CD4-positive, alpha-beta T cell (primary cell): ENCODE data around the gene NOBOX. TPM values are rescaled to one million over a fixed set of nuclear protein-coding genes. Genes with fewer than 3 reads are reported as not detected.
"Not testable (repeated sequence)": the region's sequence is repeated elsewhere in the genome, so short reads cannot be mapped to it uniquely, and the experiment has no call there.

Experiments
- ATAC-seq: fragments of 200-7000 bp; cut with Tn5 transposase; one replicate; pipeline ENCODE4 v1.10.0; 2022; ENCODE audit warnings: mild to moderate bottlenecking; ENCODE audit not compliant: poor library complexity
- CTCF ChIA-PET: fragments of 350-600 bp; sonication (Branson Sonifier 250); formaldehyde crosslinking; loops from one replicate; lab custom pipeline; 2021; ENCODE audit warnings: antibody characterized with exemption, inconsistent platforms; lab: Charles Lee
- POLR2A ChIA-PET: fragments of 350-600 bp; sonication (Branson Sonifier 250); formaldehyde crosslinking; loops from one replicate; lab custom pipeline; 2021; ENCODE audit warnings: antibody characterized with exemption, inconsistent platforms; lab: Charles Lee
- DNase-seq, 14 experiments: peaks; one replicate each; pipeline ENCODE4 v3.0.0-alpha.2; 2013 to 2020; ENCODE audit warnings: mixed read lengths in 2 of 14
- H3K27ac ChIP-seq, 2 donors: one replicate each; pipeline versions ENCODE4 v1.5.1 to v1.7.0; 2013; ENCODE audit warnings: low read length in 2 of 2, low read depth in 1 of 2, mild to moderate bottlenecking in 1 of 2
- H3K27me3 ChIP-seq, 2 experiments: 1 replicate in 1 of 2; 2 replicates in 1 of 2; pipeline versions ENCODE4 v1.6.1 to v1.7.0; 2013; ENCODE audit warnings: low read length in 2 of 2, control low read depth in 1 of 2, mild to moderate bottlenecking in 1 of 2, moderate library complexity in 1 of 2; ENCODE audit not compliant: insufficient read depth in 2 of 2, control insufficient read depth in 1 of 2
- H3K36me3 ChIP-seq: one replicate; pipeline ENCODE4 v1.6.1; 2013; ENCODE audit warnings: low read length, control low read depth; ENCODE audit not compliant: insufficient read depth
- H3K4me1 ChIP-seq: one replicate; pipeline ENCODE4 v1.6.1; 2013; ENCODE audit warnings: low read length, control low read depth; ENCODE audit not compliant: insufficient read depth
- H3K4me3 ChIP-seq: one replicate; pipeline ENCODE4 v1.5.1; 2013; ENCODE audit warnings: mild to moderate bottlenecking, low read length, moderate library complexity
- H3K9me3 ChIP-seq, 2 experiments: 1 replicate in 1 of 2; 2 replicates in 1 of 2; pipeline versions ENCODE4 v1.6.1 to v1.7.0; 2013; ENCODE audit warnings: low read length in 2 of 2, mild to moderate bottlenecking in 2 of 2, control low read depth in 1 of 2, moderate library complexity in 1 of 2; ENCODE audit not compliant: control insufficient read depth in 1 of 2, insufficient read depth in 1 of 2
- H3K27ac Mint-ChIP-seq: one replicate; pipeline ENCODE4 v1.8.0; 2020; ENCODE audit warnings: mixed read lengths
- H3K27me3 Mint-ChIP-seq: one replicate; pipeline ENCODE4 v1.8.0; 2021; ENCODE audit warnings: mixed read lengths
- H3K36me3 Mint-ChIP-seq: one replicate; pipeline ENCODE4 v1.8.0; 2021; ENCODE audit warnings: low read depth, mixed read lengths
- H3K4me1 Mint-ChIP-seq: one replicate; pipeline ENCODE4 v1.8.0; 2021; ENCODE audit warnings: low read depth, mixed read lengths
- H3K4me3 Mint-ChIP-seq: one replicate; pipeline ENCODE4 v1.8.0; 2020; ENCODE audit warnings: mild to moderate bottlenecking, mixed read lengths
- H3K9me3 Mint-ChIP-seq: one replicate; pipeline ENCODE4 v1.8.0; 2020; ENCODE audit warnings: mixed read lengths
- intact Hi-C, 2 experiments: fragments of 100-400 bp; cut with DNase I in 1 of 2; cut with micrococcal nuclease in 1 of 2; formaldehyde crosslinking; loops; one replicate each; pipeline versions ENCODE4 v1.15.1 to v1.9.0; 2023 to 2025; cut with DNase I, micrococcal nuclease
- total RNA-seq, 174 experiments: library from RNA in 2 of 174; stranded (reverse) in 2 of 174; gene quantifications; one replicate each; pipeline ENCODE4 v1.2.3 and lab custom pipeline; 2021 to 2026

NOBOX gene
- total RNA-seq, 2 experiments from 2014 or later = not detected

DNA sequence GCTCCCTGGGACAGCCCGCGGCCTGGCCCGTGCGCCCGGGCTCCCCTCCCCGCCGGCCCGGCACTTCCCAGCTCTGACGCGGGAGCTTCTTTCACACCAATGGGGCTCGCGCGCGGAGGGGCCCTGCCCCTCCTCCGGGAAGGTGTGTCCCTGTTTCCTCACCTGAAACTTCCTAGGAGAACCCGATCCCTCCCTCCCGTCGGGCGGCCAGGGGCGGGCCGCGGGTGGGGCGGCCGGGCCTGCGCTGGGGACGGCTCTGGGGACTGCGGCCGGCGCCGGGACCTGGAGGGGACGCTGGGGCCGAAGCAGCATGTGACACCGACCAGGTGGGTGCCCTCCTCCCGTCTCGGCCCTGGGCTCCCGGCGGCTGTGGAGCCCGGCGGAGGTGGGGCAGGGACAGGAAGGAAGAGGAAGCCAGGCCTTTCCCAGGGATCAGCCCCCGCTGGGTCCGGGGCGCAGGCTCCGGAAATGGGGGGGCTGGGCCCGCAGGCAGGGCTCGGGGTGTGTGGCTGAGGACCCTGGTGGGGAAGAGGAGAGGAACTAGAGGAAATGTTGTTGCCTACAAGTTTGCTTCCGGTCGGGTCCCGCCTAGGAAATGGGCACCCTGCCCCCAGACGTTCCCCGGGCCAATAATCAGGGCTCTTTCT, 48.2 kb downstream of the NOBOX start, which contains the start of gene ARHGEF5:
ARHGEF5 (plus strand) TSS at position 227 of the 647 bp plus-strand sequence. CDS start 7,268 bp downstream, outside the sequence.
- CTCF ChIA-PET, H3K9me3 ChIP-seq, intact Hi-C loops, POLR2A ChIA-PET, H3K36me3 Mint-ChIP-seq, H3K36me3 ChIP-seq, H3K27me3 ChIP-seq, H3K9me3 Mint-ChIP-seq, H3K4me3 ChIP-seq, H3K27me3 Mint-ChIP-seq, DNase-seq, H3K4me1 Mint-ChIP-seq, H3K27ac ChIP-seq: not testable (repeated sequence)
- peak; percentile 72 for ATAC-seq
- Mint-ChIP-seq H3K4me3 (peak within 1 kb of the TSS; percentile 89), H3K27ac (peak within 1 kb of the TSS; percentile 70)
- peaks cover 12% of the 10 kb centered on the region for H3K4me1 ChIP-seq

- H3K4me1 ChIP-seq = peaks cover 12% of the 10 kb centered on the region
- H3K36me3 Mint-ChIP-seq, H3K9me3 Mint-ChIP-seq, intact Hi-C loops, H3K4me1 Mint-ChIP-seq, H3K9me3 ChIP-seq, H3K4me3 ChIP-seq, H3K27ac Mint-ChIP-seq, H3K27ac ChIP-seq, H3K27me3 Mint-ChIP-seq, H3K36me3 ChIP-seq, CTCF ChIA-PET, H3K27me3 ChIP-seq, H3K4me3 Mint-ChIP-seq, ATAC-seq, POLR2A ChIA-PET: not testable (repeated sequence)
- DNase-seq = peak in 1 of 14 experiments; percentile 0
Measured at GRCh38 chr7:144351667-144352066, 51.8 kb downstream of the NOBOX start.

GRCh38 chr7:144348625-144349024, 54.9 kb downstream of the NOBOX start:
- H3K27me3 Mint-ChIP-seq, CTCF ChIA-PET, intact Hi-C loops, H3K9me3 ChIP-seq, H3K27ac Mint-ChIP-seq, H3K27ac ChIP-seq, POLR2A ChIA-PET, H3K9me3 Mint-ChIP-seq, H3K36me3 ChIP-seq, DNase-seq, H3K4me1 ChIP-seq, H3K4me3 Mint-ChIP-seq, H3K27me3 ChIP-seq, H3K36me3 Mint-ChIP-seq, H3K4me3 ChIP-seq, H3K4me1 Mint-ChIP-seq: not testable (repeated sequence)
- ATAC-seq = peak; percentile 87

Other genes with a start within 250 kb of the NOBOX start
- 1 to 10 TPM in 1 of 2 experiments, under 1 TPM in 1; 0.95 to 1.2 TPM for gene CTAGE4, start 220.2 kb downstream of the NOBOX start, total RNA-seq
- 1 to 10 TPM; 2.0 to 3.2 TPM for gene ARHGEF35, start 207.9 kb downstream of the NOBOX start, total RNA-seq
- gene OR2A42, start 164.1 kb downstream of the NOBOX start, total RNA-seq = not detected
- 1 to 10 TPM; 5.4 to 5.6 TPM for gene OR2A7, start 138.9 kb downstream of the NOBOX start, total RNA-seq
- gene CTAGE8, start 134.4 kb downstream of the NOBOX start, total RNA-seq = under 1 TPM; 0.17 to 0.30 TPM
- under 1 TPM; 0.11 to 0.19 TPM for gene OR2A1, start 91.3 kb downstream of the NOBOX start, total RNA-seq
- gene ARHGEF5, start 48.3 kb downstream of the NOBOX start, total RNA-seq = 1 to 10 TPM; 7.9 to 9.0 TPM